ENCODE measurements around the gene STX12. TPM values are rescaled to one million over a fixed set of nuclear protein-coding genes. Genes with fewer than 3 reads are reported as not detected.
"Not testable (repeated sequence)": the region's sequence is repeated elsewhere in the genome, so short reads cannot be mapped to it uniquely, and the experiment has no call there.

STX12 gene
- total and polyA plus RNA-seq, 5 donors from 2014 or later: 10.2 to 26.8 (median 12.8) TPM

DNA sequence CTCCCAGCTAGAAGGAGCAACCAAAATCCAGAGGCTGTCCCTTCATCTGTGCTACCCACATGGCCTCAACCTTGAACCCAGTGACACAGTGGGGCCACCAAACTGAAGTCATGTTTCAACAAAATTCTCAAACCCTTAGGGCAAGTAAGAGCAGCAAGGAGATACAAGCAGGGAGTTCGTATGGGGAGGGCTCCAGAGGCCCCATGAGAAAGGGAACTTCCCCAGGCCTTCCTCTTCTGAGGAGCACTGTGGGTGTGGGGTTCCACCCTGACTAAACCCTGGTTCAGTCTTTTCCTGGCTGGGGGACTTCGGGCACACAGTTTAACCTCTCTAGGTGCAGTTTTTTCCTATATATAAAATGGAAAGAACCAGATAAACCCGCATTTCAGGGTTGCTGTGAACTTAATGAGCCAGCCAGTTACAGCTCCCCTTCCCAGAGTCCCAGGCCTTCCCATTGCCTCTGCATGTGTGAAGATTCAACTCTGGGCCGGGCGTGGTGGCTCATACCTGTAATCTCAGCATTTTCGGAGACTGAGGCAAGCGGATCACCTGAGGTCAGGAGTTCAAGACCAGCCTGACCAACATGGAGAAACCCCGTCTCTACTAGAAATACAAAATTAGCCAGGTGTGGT lies 91.4 kb downstream of the STX12 start:
- Histone ChIP-seq H3K4me1 (ENCODE audit: control insufficient read depth, insufficient read depth, low read length, poor library complexity, severe bottlenecking) (peaks cover 32% of the 10 kb centered on the region), H3K4me3 (ENCODE audit: low read depth, low read length) (peak overlapping the region; percentile 10), H3K36me3 (ENCODE audit: control insufficient read depth, insufficient read depth, low read length) (no peaks in the 10 kb centered on the region), H3K27ac (ENCODE audit: insufficient read depth, low read length, poor library complexity, severe bottlenecking) (peak overlapping the region; percentile 41), H3K27me3 (ENCODE audit: control insufficient read depth, insufficient read depth, low read length) (no peaks in the 10 kb centered on the region), H3K9me3 (ENCODE audit: control insufficient read depth in 2 of 2, low read length in 2 of 2) (no peaks in the 10 kb centered on the region)
- Mint-ChIP-seq H3K4me3 (peak overlapping the region in 3 of 4 donors; percentile 10 to 77 (median 71)), H3K27ac (peak overlapping the region; percentile 80 to 89 (median 81)), H3K9me3 (peaks cover 0 to 2% (median 0%) of the 10 kb centered on the region in 7 donors), H3K4me1 (peaks cover 6 to 61% (median 31%) of the 10 kb centered on the region in 4 donors), H3K27me3 (no peaks in the 10 kb centered on the region), H3K36me3 (no peaks in the 10 kb centered on the region)
- DNase-seq (peak in 1 of 3 donors; percentile 39), ATAC-seq (ENCODE audit: low read depth in 2 of 2) (no peak)

- Histone ChIP-seq H3K27me3 (ENCODE audit: control insufficient read depth, insufficient read depth, low read length) (no peaks in the 10 kb centered on the region), H3K4me3 (ENCODE audit: low read depth, low read length) (no peak overlapping the region), H3K36me3 (ENCODE audit: control insufficient read depth, insufficient read depth, low read length) (no peaks in the 10 kb centered on the region), H3K27ac (ENCODE audit: insufficient read depth, low read length, poor library complexity, severe bottlenecking) (no peak overlapping the region), H3K9me3 (ENCODE audit: control insufficient read depth in 2 of 2, low read length in 2 of 2) (no peaks in the 10 kb centered on the region), H3K4me1 (ENCODE audit: control insufficient read depth, insufficient read depth, low read length, poor library complexity, severe bottlenecking) (peaks cover 43% of the 10 kb centered on the region)
- H3K27ac Mint-ChIP-seq: peak overlapping the region; percentile 44 to 77 (median 62)
- ATAC-seq (ENCODE audit: low read depth in 2 of 2) (no peak), DNase-seq (no peak)
- H3K27me3 Mint-ChIP-seq: no peaks in the 10 kb centered on the region
- no peaks in the 10 kb centered on the region for H3K36me3 Mint-ChIP-seq
- H3K4me1 Mint-ChIP-seq: peaks cover 6 to 69% (median 36%) of the 10 kb centered on the region in 4 donors
- H3K9me3 Mint-ChIP-seq: peaks cover 0 to 2% (median 0%) of the 10 kb centered on the region in 7 donors
- no peak overlapping the region for H3K4me3 Mint-ChIP-seq
Observed at GRCh38 chr1:27865821-27866220, 92.8 kb downstream of the STX12 start.

DNA sequence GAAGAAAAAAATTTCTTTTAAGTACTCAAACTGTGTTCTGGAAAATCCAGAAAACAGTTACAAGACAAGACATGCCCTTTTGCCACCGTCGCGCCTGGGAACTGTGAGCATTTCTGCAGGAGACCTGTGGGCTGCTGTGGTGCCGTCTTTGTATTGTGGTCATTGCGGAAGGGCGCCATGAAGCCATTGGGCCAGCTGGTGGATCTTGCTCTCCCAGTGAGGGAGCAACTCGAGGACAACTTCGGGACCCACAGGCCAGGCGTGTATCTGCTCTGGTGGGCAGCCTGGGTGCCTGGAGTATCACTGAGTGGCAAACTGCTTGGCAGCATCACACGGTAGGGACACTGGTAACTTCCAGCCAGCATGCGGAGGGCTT lies 95.5 kb downstream of the STX12 start:
- H3K27me3 Mint-ChIP-seq: no peaks in the 10 kb centered on the region
- ATAC-seq (ENCODE audit: low read depth in 2 of 2): no peak
- Histone ChIP-seq H3K4me3 (ENCODE audit: low read depth, low read length) (peak overlapping the region; percentile 77), H3K36me3 (ENCODE audit: control insufficient read depth, insufficient read depth, low read length) (no peaks in the 10 kb centered on the region), H3K27me3 (ENCODE audit: control insufficient read depth, insufficient read depth, low read length) (no peaks in the 10 kb centered on the region), H3K9me3 (ENCODE audit: control insufficient read depth in 2 of 2, low read length in 2 of 2) (no peaks in the 10 kb centered on the region), H3K27ac (ENCODE audit: insufficient read depth, low read length, poor library complexity, severe bottlenecking) (peak overlapping the region; percentile 74), H3K4me1 (ENCODE audit: control insufficient read depth, insufficient read depth, low read length, poor library complexity, severe bottlenecking) (peaks cover 53% of the 10 kb centered on the region)
- peaks cover 0 to 2% (median 0%) of the 10 kb centered on the region in 7 donors for H3K9me3 Mint-ChIP-seq
- H3K4me3 Mint-ChIP-seq: peak overlapping the region; percentile 82 to 91 (median 86)
- no peaks in the 10 kb centered on the region for H3K36me3 Mint-ChIP-seq
- DNase-seq: no peak
- H3K27ac Mint-ChIP-seq: peak overlapping the region; percentile 96 to 99 (median 98)
- peaks cover 6 to 72% (median 31%) of the 10 kb centered on the region in 4 donors for H3K4me1 Mint-ChIP-seq

DNA sequence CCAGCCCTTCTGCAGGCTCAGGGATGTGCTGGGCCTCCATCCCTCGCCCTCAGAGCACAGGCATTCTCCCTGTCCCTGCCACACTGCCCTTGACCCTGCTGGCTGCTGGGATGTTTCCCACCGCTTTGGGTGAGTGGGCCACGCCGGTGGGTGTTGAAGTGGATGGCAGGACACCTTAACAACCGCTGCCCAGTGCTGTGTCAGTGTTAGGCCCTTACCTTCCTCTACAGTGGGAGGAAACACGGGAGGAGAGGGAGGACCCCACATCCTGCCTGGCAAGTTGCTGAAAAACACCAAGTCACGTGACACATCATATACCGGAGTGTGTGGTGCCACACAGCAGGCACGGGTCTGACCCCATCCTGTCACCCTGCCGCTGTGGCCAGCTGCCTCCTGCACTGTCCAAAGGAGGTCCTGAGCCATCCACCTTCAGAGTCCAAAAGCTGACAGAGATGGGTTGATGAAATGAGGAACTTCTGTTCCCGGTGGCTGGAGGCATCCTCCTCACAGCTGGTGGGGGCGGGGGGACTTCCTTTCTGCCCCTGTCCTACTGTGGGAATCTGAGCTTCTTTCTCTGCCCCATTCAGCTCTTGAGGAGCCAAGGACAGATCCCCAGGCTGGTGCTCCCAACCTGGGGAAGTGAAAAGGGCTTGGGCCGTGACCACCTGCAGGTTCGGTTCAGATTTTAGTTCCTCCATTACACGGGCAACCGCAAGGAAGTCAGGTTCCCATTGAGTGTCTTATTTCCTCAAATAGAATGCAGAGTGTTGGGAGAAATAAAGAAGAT lies 96.1 kb downstream of the STX12 start:
- Mint-ChIP-seq H3K27ac (peak overlapping the region; percentile 96 to 99 (median 98)), H3K4me3 (peak overlapping the region; percentile 82 to 91 (median 86)), H3K36me3 (no peaks in the 10 kb centered on the region), H3K27me3 (no peaks in the 10 kb centered on the region), H3K4me1 (peaks cover 6 to 72% (median 29%) of the 10 kb centered on the region in 4 donors), H3K9me3 (peaks cover 0 to 2% (median 0%) of the 10 kb centered on the region in 7 donors)
- Histone ChIP-seq H3K36me3 (ENCODE audit: control insufficient read depth, insufficient read depth, low read length) (no peaks in the 10 kb centered on the region), H3K4me1 (ENCODE audit: control insufficient read depth, insufficient read depth, low read length, poor library complexity, severe bottlenecking) (peaks cover 53% of the 10 kb centered on the region), H3K9me3 (ENCODE audit: control insufficient read depth in 2 of 2, low read length in 2 of 2) (no peaks in the 10 kb centered on the region), H3K27ac (ENCODE audit: insufficient read depth, low read length, poor library complexity, severe bottlenecking) (peak overlapping the region; percentile 74), H3K4me3 (ENCODE audit: low read depth, low read length) (peak overlapping the region; percentile 77), H3K27me3 (ENCODE audit: control insufficient read depth, insufficient read depth, low read length) (no peaks in the 10 kb centered on the region)
- DNase-seq (peak; percentile 51 to 95 (median 77)), ATAC-seq (ENCODE audit: low read depth in 2 of 2) (peak; percentile 80)

DNA sequence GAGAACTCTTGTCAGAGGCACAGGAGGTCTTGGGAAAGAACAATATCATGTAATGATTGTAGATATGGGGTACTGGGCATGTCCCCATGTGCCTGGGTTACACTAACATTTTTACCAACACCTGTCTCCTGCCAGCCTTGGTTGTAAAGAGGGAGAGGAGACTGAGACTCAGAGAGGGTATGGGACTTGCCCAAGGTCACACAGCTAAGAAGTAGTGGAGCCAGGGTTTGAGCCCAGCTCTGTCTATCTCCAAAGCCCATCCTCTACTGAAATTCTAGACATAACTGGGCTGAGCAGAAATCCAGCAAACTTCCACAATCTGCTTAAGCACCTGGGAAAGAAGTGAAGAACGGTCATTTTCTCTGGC lies 96.7 kb downstream of the STX12 start:
- H3K36me3 Mint-ChIP-seq: no peaks in the 10 kb centered on the region
- H3K27ac ChIP-seq (ENCODE audit: insufficient read depth, low read length, poor library complexity, severe bottlenecking): peak overlapping the region; percentile 74
- H3K27me3 Mint-ChIP-seq: no peaks in the 10 kb centered on the region
- H3K9me3 ChIP-seq (ENCODE audit: control insufficient read depth in 2 of 2, low read length in 2 of 2): no peaks in the 10 kb centered on the region
- H3K27me3 ChIP-seq (ENCODE audit: control insufficient read depth, insufficient read depth, low read length): no peaks in the 10 kb centered on the region
- H3K27ac Mint-ChIP-seq: peak overlapping the region; percentile 96 to 99 (median 98)
- ATAC-seq (ENCODE audit: low read depth in 2 of 2) (no peak), DNase-seq (no peak)
- H3K4me3 ChIP-seq (ENCODE audit: low read depth, low read length): peak overlapping the region; percentile 77
- H3K9me3 Mint-ChIP-seq: peaks cover 0 to 2% (median 0%) of the 10 kb centered on the region in 7 donors
- no peaks in the 10 kb centered on the region for H3K36me3 ChIP-seq (ENCODE audit: control insufficient read depth, insufficient read depth, low read length)
- H3K4me1 ChIP-seq (ENCODE audit: control insufficient read depth, insufficient read depth, low read length, poor library complexity, severe bottlenecking): peaks cover 53% of the 10 kb centered on the region
- H3K4me3 Mint-ChIP-seq: peak overlapping the region; percentile 82 to 91 (median 86)
- H3K4me1 Mint-ChIP-seq: peaks cover 6 to 70% (median 27%) of the 10 kb centered on the region in 4 donors

DNA sequence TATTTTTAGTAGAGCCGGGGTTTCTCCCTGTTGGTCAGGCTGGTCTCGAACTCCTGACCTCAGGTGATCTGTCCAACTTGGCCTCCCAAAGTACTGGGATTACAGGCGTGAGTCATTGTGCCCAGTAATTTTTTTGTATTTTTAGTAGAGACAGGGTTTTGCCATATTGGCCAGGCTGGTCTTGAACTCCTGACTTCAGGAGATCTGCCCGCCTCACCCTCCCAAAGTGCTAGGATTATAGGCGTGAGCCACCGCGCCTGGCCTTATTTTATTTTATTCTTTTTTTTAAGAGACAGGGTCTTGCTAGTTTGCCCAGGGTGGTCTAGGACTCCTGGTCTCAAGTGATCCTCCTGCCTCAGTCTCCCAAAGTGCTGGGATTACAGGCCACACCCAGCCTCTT lies 98.1 kb downstream of the STX12 start:
- Mint-ChIP-seq H3K4me1 (peaks cover 6 to 75% (median 32%) of the 10 kb centered on the region in 4 donors), H3K27ac (peak overlapping the region in 2 of 3 donors; percentile 54 to 80), H3K4me3 (peak overlapping the region in 3 of 4 donors; percentile 33 to 94 (median 41))
- H3K27me3 Mint-ChIP-seq; DNase-seq; H3K9me3 ChIP-seq (ENCODE audit: control insufficient read depth in 2 of 2, low read length in 2 of 2); H3K36me3 ChIP-seq (ENCODE audit: control insufficient read depth, insufficient read depth, low read length); H3K4me3 ChIP-seq (ENCODE audit: low read depth, low read length); H3K9me3 Mint-ChIP-seq; H3K36me3 Mint-ChIP-seq; ATAC-seq (ENCODE audit: low read depth in 2 of 2); H3K27me3 ChIP-seq (ENCODE audit: control insufficient read depth, insufficient read depth, low read length): not testable (repeated sequence)
- Histone ChIP-seq H3K4me1 (ENCODE audit: control insufficient read depth, insufficient read depth, low read length, poor library complexity, severe bottlenecking) (peaks cover 64% of the 10 kb centered on the region), H3K27ac (ENCODE audit: insufficient read depth, low read length, poor library complexity, severe bottlenecking) (peak overlapping the region; percentile 23)

GRCh38 chr1:27872059-27872801 lies 99.2 kb downstream of the STX12 start, which contains the start of gene THEMIS2:
Gene THEMIS2, plus strand, starts transcription at chr1:27872544. Its CDS starts 28 bp downstream, at chr1:27872572.
- Histone ChIP-seq H3K4me3 (ENCODE audit: low read depth, low read length) (peak within 1 kb of the TSS; percentile 84), H3K27ac (ENCODE audit: insufficient read depth, low read length, poor library complexity, severe bottlenecking) (peak within 1 kb of the TSS; percentile 67), H3K36me3 (ENCODE audit: control insufficient read depth, insufficient read depth, low read length) (peaks cover 9% of the 10 kb centered on the region), H3K9me3 (ENCODE audit: control insufficient read depth in 2 of 2, low read length in 2 of 2) (no peaks in the 10 kb centered on the region), H3K27me3 (ENCODE audit: control insufficient read depth, insufficient read depth, low read length) (no peaks in the 10 kb centered on the region), H3K4me1 (ENCODE audit: control insufficient read depth, insufficient read depth, low read length, poor library complexity, severe bottlenecking) (peaks cover 73% of the 10 kb centered on the region)
- Mint-ChIP-seq H3K4me1 (peaks cover 2 to 76% (median 32%) of the 10 kb centered on the region in 4 donors), H3K4me3 (peak within 1 kb of the TSS; percentile 94 to 98 (median 97)), H3K36me3 (peaks cover 3% of the 10 kb centered on the region), H3K27me3 (no peaks in the 10 kb centered on the region), H3K27ac (peak within 1 kb of the TSS; percentile 94 to 98 (median 94)), H3K9me3 (no peaks in the 10 kb centered on the region)
- peak; percentile 67 to 73 for ATAC-seq (ENCODE audit: low read depth in 2 of 2)
- DNase-seq: peak; percentile 68 to 76 (median 76)

Data from CD4-positive, CD25-positive, alpha-beta regulatory T cell (primary cell).